Smooth muscle cell (in vitro differentiated cells): Measurements from ENCODE around the gene GDPD5. TPM values are rescaled to one million over a fixed set of nuclear protein-coding genes. Genes with fewer than 3 reads are reported as not detected.

Source experiments
- DNase-seq: peaks from one replicate; lab custom pipeline; 2025; ENCODE audit not compliant: unreplicated experiment; lab: John Stamatoyannopoulos, UW
- H2AFZ ChIP-seq: fragments of 200-600 bp; sonication (generic); 2 replicates; pipeline ENCODE4 v1.6.0; 2016; ENCODE audit warnings: antibody characterized with exemption, low read depth, mild to moderate bottlenecking
- H3F3A ChIP-seq: fragments of 200-600 bp; sonication (generic); 2 replicates; pipeline ENCODE4 v1.6.0; 2017; ENCODE audit warnings: antibody characterized with exemption, low read depth
- H3K27ac ChIP-seq: fragments of 200-600 bp; sonication (generic); 2 replicates; pipeline ENCODE4 v1.5.1; 2016; ENCODE audit warnings: low read depth, mild to moderate bottlenecking
- H3K27me3 ChIP-seq: fragments of 200-600 bp; sonication (generic); 2 replicates; pipeline ENCODE4 v1.6.1; 2016; ENCODE audit warnings: low read depth, mild to moderate bottlenecking
- H3K36me3 ChIP-seq: fragments of 200-600 bp; sonication (generic); 2 replicates; pipeline ENCODE4 v1.5.1; 2016; ENCODE audit warnings: low read depth
- H3K4me1 ChIP-seq: fragments of 200-600 bp; sonication (generic); 2 replicates; pipeline ENCODE4 v1.5.1; 2016; ENCODE audit warnings: low read depth
- H3K4me2 ChIP-seq: fragments of 200-600 bp; sonication (generic); 2 replicates; pipeline ENCODE4 v1.6.0; 2016; ENCODE audit warnings: mild to moderate bottlenecking
- H3K4me3 ChIP-seq: fragments of 200-600 bp; sonication (generic); 2 replicates; pipeline ENCODE4 v1.5.1; 2016; ENCODE audit warnings: mild to moderate bottlenecking
- H3K79me2 ChIP-seq: fragments of 200-600 bp; sonication (generic); 2 replicates; pipeline ENCODE4 v1.6.0; 2016; ENCODE audit warnings: low read depth, mild to moderate bottlenecking
- H3K9ac ChIP-seq: fragments of 200-600 bp; sonication (generic); 2 replicates; pipeline ENCODE4 v1.6.0; 2016; ENCODE audit warnings: low read depth
- H3K9me3 ChIP-seq: fragments of 200-600 bp; sonication (generic); replicated peaks from 2 replicates; pipeline ENCODE4 v1.5.1; 2016; ENCODE audit warnings: low read depth
- H4K20me1 ChIP-seq: fragments of 200-600 bp; sonication (generic); 2 replicates; pipeline ENCODE4 v1.6.0; 2016; ENCODE audit warnings: low read depth
- WGBS: methylation state at CpG from one replicate; pipeline ENCODE4 v1.1.7; 2016; ENCODE audit warnings: low lambda C conversion rate; 5-methylcytosine and 5-hydroxymethylcytosine counted together
- polyA plus RNA-seq: library from polyadenylated mRNA; unstranded; fragments of >200 nt; fragmentation: Nextera tagmentation; extraction: Ambion mirVana; gene quantifications from 2 replicates; pipeline ENCODE4 v1.2.1, GENCODE V29; 2016
- total RNA-seq: library from RNA; depleted of rRNA; stranded (reverse); fragments of >200 nt; gene quantifications from 2 replicates; pipeline ENCODE4 v1.2.3, GENCODE V29; 2014
- TF ChIP-seq, protein P1 (sequence below): fragments of 200-600 bp; sonication (generic); IDR thresholded peaks from 2 replicates; pipeline ENCODE4 v1.5.1; 2017; ENCODE audit warnings: borderline replicate concordance, mild to moderate bottlenecking, antibody characterized with exemption; ENCODE audit not compliant: insufficient read depth, poor library complexity, severe bottlenecking

The GDPD5 gene
- total and polyA plus RNA-seq, 2 experiments from 2014 or later, result 2.3 to 5.8 TPM

DNA sequence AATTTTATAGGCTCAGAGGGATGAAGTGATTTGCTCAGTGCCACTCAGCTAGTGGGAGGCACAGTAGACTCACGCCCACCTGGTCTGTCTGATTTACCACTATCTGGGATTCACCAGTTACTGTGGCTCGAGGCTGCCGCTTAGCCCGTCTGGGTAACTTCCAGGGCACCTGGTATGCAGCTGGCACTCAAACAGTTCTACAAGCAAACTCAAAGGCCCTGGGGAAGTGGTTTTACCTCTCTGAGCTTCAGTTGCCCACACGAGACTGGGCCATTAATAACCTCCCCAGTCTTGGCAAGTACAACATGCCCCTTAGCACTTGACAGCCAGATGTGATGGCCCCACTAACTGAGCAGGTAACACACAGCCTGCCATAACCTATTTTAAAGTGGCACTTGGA is 2.6 kb downstream of the GDPD5 start:
- H3K36me3 ChIP-seq, result no peaks in the 10 kb centered on the region
- H3K27me3 ChIP-seq, result peaks cover 14% of the 10 kb centered on the region
- no peak overlapping the region for H3K4me3 ChIP-seq
- H3F3A ChIP-seq, result no peaks in the 10 kb centered on the region
- no peaks in the 10 kb centered on the region for H4K20me1 ChIP-seq
- TF ChIP-seq, protein P1, sequence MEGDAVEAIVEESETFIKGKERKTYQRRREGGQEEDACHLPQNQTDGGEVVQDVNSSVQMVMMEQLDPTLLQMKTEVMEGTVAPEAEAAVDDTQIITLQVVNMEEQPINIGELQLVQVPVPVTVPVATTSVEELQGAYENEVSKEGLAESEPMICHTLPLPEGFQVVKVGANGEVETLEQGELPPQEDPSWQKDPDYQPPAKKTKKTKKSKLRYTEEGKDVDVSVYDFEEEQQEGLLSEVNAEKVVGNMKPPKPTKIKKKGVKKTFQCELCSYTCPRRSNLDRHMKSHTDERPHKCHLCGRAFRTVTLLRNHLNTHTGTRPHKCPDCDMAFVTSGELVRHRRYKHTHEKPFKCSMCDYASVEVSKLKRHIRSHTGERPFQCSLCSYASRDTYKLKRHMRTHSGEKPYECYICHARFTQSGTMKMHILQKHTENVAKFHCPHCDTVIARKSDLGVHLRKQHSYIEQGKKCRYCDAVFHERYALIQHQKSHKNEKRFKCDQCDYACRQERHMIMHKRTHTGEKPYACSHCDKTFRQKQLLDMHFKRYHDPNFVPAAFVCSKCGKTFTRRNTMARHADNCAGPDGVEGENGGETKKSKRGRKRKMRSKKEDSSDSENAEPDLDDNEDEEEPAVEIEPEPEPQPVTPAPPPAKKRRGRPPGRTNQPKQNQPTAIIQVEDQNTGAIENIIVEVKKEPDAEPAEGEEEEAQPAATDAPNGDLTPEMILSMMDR, result no peak
- no peak overlapping the region for H2AFZ ChIP-seq
- peaks cover 27% of the 10 kb centered on the region for H3K4me1 ChIP-seq
- H3K4me2 ChIP-seq, result no peak overlapping the region
- no peaks in the 10 kb centered on the region for H3K79me2 ChIP-seq
- H3K27ac ChIP-seq, result no peak overlapping the region
- 91% methylated on average over 5 of the region's 5 CpGs for WGBS
- H3K9me3 ChIP-seq, result no peaks in the 10 kb centered on the region
- H3K9ac ChIP-seq, result no peak overlapping the region
- no peak for DNase-seq

DNA sequence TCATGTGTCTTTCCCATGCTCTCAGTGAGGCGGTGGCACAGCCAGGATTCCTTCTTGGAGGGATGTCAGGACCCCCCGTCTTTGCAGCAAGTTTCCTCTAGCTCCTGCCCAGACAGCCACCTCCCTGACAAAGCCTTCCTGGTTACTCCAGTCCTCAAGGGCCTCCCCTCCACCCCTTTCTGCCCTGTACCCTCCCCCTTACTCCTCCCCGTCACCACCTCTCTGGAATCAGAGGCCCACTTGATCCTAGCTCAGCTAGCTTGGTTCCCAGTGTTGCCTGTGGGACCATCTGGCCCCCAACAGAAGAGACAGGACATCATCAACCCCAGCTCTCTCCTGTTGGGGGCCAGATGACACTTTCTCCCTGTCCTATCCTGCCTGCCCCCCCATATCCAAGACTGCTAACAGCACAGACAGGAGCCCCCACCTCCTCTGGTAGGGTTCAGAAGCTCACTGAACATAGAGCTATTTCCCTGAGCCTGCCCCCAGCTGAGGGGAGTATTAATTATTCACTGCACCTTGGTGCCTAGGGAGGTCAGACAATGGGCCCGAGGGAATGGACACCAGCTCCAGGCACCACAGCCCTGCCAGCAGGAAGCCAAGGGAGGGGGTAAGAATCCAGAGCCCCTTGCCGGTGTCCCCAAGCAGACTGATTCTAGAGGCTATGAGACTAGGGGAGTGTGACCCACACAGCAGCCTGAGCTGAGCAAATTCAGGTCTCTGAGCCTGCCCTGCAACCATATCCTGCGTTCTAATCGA is 3.3 kb downstream of the GDPD5 start:
- Histone ChIP-seq H3F3A (no peaks in the 10 kb centered on the region), H3K27ac (no peak overlapping the region), H2AFZ (no peak overlapping the region), H3K79me2 (no peaks in the 10 kb centered on the region), H4K20me1 (no peaks in the 10 kb centered on the region), H3K4me1 (peaks cover 34% of the 10 kb centered on the region), H3K4me3 (no peak overlapping the region), H3K9ac (no peak overlapping the region), H3K27me3 (peaks cover 14% of the 10 kb centered on the region), H3K36me3 (no peaks in the 10 kb centered on the region), H3K4me2 (no peak overlapping the region), H3K9me3 (no peaks in the 10 kb centered on the region)
- no peak for DNase-seq
- TF ChIP-seq, protein P1, result no peak
- 90% methylated on average over 7 of the region's 7 CpGs for WGBS

DNA sequence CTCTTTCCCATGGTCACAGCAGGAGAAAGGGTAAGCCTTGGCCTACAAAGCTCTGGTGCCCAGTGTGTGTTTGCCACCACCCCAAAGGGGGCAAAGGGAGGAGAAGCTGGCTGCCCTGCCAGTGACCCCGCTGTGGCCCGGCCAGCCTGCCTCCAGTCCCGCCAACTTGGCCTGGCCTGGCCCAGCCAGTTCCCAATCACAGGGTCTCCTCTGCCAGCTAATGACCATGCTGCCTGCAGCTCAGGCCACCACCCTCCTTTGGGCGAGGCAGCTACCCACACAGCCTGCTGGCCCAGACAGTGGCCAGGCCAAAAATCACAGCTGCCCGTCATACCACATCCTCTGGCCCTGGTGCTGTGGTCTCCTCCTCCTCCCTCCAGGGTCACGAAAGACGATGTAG is 5.1 kb downstream of the GDPD5 start:
- no peaks in the 10 kb centered on the region for H3K79me2 ChIP-seq
- H3K4me1 ChIP-seq, result peaks cover 30% of the 10 kb centered on the region
- H3K36me3 ChIP-seq, result no peaks in the 10 kb centered on the region
- no peak overlapping the region for H2AFZ ChIP-seq
- 97% methylated on average over 7 of the region's 7 CpGs for WGBS
- no peaks in the 10 kb centered on the region for H3F3A ChIP-seq
- H3K27ac ChIP-seq, result no peak overlapping the region
- H3K4me3 ChIP-seq, result no peak overlapping the region
- DNase-seq, result no peak
- no peak overlapping the region for H3K9ac ChIP-seq
- TF ChIP-seq, protein P1, result no peak
- no peaks in the 10 kb centered on the region for H3K9me3 ChIP-seq
- no peak overlapping the region for H3K4me2 ChIP-seq
- H4K20me1 ChIP-seq, result no peaks in the 10 kb centered on the region
- H3K27me3 ChIP-seq, result peaks cover 14% of the 10 kb centered on the region
